GM19438 (cell line): ENCODE results near the gene PRPF40A.
A peak's percentile ranks its signal among the peaks of the same experiment; 100 is the strongest.

Source experiments
- ATAC-seq: cut with Tn5 transposase; IDR thresholded peaks from one replicate; pipeline ENCODE4 v1.9.1; 2021; ENCODE audit warnings: low read depth; ENCODE audit not compliant: unreplicated experiment

Gene PRPF40A

DNA sequence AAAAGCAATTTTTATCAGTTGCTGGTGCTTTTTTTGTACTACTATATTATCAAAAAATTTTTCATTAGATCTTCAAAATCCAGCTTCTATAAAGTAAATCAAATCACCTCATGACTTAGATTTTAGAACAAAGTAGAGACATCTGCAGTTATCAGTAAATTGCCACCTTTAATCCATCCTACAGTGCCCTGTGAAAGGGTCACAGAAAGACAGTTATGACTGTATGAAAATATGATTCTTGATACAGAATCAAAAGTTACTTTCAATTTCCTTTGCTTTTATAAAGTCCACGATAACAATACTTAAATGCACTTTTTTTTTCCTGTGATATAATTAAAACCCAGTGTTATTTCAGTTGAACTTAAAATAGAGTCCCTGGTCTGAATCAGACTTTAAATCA lies 61.4 kb downstream of the PRPF40A start:
- ATAC-seq: no peak

DNA sequence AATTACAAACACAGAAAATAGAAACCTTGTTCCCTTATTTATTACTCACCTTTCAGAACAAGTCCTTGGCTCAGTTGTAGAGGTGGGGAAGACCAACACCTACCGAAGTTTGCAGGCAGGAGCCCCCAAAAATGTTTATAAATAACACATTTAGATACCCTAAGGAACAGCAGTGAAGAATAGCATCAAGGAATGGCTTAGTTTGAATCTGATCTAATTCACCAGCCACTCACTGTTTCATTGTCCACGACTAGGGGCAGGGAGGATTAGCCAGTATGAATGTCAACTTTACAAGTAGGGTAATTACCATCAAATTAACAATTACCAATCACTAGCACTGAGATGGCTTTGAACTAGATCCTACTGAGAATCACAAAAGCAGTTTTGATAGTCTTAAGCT lies 65.4 kb downstream of the PRPF40A start:
- no peak for ATAC-seq

DNA sequence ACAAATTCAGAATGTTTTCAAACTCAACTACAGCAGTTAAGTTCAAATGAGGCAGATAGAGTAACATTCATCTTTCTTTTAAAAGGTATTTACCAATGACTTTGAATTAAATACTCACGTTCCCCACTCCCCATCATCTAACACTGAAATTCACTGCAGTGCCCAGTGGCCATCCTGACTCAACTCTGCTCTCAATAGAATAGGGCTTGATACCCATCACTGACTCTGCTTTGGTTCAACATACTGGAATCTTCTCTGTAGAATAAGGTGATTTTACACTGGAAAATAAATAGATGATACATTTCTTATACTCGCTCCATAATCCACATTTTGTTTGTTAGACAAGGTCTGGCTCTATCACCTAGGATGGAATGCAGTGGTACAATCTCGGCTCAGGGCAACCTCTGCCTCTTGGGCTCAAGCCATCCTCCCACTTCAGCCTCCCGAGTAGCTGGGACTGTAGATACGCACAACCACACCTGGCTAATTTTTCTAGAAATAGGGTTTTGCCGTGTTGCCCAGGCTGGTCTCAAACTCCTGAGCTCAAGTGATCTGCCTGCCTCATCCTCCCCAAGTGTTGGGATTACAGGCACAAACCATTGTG lies 66.4 kb downstream of the PRPF40A start:
- no peak for ATAC-seq

DNA sequence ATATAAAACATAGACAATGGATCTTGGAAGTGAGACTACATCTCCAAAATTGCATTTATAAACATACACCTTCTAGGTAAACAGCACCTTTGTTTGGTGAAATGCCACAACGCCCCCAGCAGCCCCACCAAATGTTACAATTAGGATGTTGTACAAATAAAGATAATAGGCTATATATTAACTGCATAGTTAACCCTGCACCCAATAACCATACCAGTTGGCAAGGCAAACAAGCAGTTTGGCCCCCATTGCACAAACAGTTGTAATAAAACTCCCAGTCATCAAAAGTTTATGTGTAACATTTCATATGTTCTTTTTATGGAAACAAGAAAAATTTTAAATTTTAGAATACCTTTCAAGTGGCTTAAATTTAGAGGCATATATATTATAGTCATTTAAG lies 67.3 kb downstream of the PRPF40A start:
- ATAC-seq: no peak

DNA sequence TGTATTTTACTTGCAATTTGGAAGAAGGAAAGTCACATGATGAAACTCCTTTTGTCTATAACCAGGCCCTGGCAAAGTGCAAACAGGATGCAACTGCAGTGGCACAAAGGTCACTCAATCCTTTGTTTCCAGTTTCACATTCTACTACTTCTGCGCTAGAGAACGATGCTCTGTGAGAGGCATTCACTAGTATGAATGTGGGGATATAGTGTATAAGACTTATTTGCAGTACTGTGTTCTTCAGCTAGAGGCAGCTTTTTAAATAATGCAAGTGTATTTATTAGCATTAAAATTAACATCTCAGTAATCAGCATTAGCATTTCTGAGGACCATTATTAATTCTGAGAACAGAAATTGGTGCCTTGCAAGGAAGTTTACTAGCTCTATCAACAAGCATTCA lies 68.9 kb downstream of the PRPF40A start:
- no peak for ATAC-seq

DNA sequence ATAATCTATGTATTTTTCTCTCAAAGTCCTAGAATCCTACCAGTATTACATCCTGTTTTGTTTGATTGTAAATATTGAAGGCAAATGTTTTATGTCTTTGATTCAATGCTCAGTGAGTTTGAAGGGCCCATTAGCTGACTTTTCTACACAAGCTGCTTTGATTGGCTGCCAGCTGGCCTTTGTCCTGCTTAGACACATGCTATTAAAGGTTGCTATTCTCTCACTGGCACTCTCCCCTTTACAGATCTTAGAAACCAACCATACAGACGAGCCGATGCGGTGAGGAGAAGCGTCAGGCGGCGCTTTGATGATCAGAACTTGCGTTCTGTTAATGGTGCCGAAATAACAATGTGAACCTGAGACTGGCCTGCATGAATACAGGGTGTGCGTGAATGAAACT lies 69.7 kb downstream of the PRPF40A start:
- ATAC-seq: no peak

DNA sequence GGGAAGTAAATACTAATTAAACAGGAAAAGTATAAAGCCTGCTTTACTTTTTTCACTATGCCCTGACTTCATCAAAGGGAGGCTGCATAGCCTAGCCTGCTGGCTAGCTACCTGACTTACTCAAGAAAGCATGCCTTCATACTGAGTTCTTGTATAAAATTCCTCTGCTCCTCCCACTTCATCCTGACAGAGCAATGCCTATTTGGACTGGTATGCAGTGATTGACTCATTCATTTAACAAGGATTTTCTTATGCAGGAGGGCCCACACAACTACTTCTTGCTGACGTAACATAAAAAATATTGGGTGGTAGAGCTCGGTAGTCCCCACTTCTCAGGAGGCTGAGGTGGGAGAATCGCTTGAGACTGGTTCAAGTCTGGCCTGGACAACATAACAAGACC lies 70.5 kb downstream of the PRPF40A start:
- no peak for ATAC-seq

DNA sequence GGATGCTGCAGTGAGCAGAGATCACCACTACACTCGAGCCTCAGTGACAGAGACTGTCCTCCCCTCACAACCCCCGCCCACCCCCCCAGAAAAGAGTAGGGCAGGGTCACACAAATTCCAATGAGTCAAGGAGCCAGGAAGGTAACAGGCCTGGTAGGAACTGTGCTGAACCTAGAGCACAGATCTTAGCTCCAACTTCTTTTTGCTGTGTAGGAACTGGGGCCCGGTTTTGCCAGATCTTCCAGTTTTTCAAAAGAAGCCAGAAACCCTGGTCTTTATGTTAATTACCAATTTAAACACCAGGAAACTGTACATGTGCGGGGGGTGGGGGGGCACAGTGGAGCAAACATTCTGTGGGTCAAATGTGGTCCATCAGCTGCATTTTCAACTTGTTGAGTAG lies 71.0 kb downstream of the PRPF40A start:
- no peak for ATAC-seq

DNA sequence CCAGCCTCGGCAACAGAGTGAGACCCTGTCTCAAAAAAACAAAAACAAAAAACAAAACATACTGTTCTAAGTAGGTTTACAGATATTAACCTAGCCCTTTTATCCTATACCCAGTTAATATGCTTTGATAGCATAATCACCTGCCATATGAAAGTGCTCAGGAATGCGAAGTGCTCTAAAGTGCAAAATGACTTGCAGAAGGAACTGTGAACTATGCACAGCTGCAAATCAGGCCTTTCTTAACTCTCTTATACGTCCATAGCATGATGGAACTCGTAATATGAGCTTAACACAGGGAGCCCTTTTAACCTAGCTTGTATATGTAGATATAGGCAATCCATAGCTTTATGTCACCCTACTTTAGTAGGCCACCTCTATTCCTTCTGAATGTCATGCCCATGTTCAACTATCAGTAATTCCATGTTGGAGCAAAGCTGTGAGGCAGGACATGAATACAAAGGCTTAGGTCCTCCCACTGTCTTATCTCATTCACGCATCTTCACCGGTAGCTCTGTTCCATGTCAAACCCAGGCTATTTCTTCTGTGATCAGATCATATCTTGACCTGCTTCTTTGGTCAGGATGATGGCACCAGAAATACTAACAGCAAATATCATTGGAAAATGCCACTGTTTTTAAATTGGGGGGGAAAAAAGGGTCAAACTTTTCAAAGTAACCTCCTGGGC lies 72.9 kb downstream of the PRPF40A start:
- no peak for ATAC-seq

DNA sequence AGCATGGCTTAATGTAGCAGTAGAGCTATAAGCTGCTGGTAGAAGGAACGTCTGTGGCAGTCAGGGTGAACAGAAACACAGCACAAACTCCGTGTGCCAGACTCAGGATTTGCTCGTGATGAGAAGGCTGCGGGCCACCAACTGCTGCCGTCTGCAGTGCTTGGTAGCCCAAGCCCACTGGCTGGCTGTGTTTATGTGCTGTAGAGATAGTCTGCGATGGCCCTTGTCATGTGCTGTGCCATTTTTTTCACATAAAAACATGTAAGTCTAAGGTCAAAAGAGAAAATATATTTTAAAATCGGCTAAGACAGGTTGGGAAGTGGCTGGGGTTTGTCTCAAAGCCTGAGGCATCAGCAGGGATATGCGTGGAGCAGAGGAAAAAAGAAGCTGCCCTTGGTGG lies 78.7 kb downstream of the PRPF40A start:
- no peak for ATAC-seq

DNA sequence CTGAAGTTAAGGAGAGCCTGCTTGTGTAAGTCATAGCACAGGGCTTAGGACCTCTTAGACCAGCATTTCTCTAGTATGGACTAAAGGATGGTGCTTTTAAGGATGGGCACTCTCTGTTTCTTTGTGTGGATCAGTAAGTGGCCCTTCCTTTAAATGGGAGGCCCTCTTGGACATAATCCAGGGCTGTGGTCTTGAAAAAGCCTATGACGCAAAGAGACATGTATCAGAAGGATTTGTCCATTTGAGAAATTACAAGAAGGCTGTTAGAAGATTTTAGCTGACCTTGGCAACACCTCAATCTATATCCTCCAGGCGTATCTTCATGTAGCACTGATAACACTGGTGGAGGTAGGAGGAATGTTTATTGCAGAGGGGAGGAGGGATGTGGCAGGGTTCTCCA lies 79.2 kb downstream of the PRPF40A start:
- no peak for ATAC-seq

DNA sequence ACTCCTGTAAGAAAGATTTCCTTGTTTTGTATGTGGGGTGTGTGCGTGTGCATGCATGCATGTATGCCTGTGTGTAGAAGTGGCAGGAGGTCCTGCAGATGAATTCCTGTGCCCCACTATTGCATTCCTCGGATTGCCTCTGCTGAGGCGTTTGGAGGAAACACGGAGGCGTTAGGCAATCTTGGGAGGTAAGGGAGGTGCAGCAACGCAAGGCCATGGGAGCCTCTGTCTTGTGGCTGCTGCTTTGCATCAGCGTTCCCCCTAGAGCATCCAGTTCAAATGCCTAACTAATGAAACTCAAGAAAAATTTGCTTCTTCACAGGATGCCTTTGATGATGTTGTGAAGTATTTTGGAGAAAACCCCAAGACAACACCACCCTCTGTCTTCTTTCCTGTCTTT lies 80.0 kb downstream of the PRPF40A start:
- ATAC-seq: no peak

DNA sequence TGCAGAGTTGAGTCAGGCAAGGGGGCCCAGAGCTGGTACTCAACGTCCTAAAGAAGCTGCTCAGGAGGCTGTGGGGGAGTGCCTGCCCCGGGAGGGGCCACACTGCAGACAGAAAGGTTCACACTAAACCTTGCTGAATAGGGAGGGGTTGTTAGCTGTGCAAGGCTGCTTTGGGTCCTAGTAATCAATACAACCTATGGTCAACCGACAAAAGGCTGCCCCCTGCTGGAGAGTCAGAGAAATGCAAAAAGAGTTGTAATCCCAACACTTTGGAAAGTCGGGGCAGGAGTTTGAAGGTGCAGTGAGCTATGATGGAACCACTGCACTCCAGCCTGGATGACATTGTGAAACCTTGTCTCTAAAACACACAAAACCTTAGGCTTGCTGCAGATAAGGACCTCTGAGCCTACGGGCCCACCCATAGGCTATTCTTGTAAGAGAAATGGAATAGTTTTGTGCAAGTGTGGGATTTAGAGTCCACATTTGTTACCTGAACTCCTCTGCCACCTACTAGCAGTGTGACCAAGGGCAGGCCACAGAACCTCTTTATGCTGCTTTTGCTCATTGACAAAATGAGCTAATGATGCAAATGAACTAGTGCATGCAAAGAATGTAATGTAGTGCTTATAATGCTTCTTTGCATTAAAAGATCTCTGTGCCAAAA lies 81.5 kb downstream of the PRPF40A start:
- ATAC-seq: peak; percentile 73

DNA sequence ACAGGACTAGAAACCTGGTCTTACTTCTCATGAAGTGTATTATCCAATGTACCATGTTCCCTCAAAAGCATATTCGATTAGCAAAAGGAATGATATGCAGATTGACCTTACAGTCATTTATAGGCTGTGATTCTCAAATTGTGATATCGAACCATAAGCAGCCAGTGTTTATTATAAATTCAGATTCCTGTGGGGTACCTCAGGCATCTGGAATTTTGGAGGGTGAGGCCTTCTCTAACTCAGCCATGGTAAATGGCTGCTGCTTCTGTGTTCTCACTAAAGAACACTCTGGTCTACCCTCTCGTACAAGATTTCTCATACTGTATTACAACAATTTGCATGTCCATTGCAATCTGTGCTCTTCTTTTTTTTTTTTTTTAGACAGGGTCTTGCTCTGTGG lies 84.5 kb downstream of the PRPF40A start:
- no peak for ATAC-seq

DNA sequence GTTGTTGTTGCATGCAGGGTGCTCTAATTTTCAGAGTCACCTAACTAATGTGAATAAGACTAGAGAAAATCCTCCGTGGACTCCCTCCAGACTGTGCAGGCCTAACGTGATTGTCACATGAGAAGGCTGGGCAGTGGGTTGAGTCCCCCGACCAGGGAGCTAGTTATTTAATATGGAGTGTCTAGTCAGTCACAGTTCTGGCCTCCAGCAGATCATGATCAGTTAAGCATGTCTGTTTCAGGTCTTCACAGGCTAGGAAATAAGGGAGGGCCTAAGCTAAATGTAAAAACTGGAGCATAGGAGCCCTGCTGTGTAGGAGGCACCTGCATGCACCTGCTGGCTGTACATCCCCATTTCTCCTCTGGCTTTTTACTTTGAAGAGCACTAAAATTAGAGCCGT lies 86.8 kb downstream of the PRPF40A start:
- ATAC-seq: no peak

DNA sequence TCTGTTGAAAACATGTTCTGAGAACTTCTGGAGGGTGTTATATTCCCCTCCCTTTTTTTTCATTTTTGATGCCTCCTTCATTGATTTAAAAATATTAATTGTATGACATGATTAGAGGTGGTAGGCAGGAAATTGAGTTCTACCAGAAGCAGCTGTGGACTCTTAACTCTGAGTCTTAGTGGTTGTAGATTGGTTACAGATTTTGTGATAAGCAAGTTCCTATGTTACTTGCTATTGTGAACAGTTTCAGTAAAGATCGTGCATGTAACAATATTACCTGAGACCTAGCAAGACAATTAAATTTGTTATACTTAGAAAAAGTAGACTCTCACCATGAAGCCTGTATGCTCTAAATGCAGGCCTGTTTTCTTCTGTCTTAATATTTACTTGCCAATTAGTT lies 88.1 kb downstream of the PRPF40A start:
- ATAC-seq: no peak

DNA sequence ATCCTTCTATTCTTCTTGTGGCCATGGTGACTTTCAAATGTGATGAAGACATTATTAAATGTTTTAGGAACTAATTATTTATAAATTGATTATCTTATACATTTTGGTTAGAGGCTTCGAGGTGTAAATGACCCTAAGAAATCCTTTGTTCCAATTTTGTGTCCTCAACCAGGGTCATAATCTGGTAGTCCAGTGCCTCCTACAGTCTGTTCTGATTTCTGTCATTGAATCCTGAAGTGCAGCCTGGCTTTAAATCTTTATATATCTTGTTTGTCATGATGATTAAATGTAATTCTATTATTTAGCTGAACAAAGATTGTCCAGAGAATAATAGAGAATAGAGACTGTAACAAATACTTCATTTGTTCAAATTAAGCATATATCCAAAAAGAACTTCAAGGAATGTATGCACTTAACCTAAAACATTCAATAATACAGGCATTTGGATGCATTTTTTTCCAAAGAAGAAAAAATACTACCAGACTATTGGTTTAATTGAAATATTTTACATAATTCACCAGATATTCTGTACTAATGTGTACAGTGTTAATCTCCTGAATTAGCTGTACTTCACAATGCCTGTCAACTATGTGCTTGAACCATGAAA lies 89.8 kb downstream of the PRPF40A start:
- ATAC-seq: no peak

DNA sequence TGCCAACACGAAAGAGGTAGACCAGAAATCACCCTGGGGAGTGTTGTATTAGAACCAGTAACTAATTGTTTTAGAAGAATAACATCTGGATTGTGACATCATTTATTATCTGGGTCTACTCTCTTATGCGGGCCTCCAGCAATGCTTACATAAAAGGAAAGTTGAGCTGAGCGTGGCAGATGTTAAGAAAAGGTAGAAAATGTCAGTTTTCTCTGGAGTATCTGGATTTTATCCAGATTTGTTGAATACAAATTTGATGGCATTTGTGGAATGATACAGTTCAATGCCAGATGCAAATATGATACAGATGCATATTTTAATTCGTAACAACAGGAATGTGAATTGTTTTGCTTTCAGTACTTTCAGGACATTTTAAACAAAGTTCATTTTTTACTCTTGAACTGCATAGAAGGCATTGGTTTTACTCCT lies 90.3 kb downstream of the PRPF40A start:
- no peak for ATAC-seq

DNA sequence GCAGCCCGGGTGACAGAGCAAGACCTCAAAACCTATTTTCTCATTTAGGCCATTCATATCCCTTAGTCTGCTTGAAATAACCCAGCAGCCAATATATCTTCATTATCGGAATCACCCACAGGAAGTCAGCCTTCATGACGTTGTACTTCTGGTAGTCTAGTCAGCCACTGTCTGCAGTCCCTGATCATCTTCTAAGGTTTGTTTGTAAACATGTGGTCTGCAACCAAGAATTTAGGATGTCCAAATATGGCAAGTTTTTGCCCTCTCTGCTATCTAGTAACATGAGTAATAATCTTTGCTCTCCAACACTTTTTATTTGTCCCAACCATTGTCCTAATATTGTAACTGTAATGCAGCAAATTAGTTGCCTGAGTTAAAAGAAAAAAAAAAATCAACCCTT lies 92.5 kb downstream of the PRPF40A start:
- no peak for ATAC-seq

DNA sequence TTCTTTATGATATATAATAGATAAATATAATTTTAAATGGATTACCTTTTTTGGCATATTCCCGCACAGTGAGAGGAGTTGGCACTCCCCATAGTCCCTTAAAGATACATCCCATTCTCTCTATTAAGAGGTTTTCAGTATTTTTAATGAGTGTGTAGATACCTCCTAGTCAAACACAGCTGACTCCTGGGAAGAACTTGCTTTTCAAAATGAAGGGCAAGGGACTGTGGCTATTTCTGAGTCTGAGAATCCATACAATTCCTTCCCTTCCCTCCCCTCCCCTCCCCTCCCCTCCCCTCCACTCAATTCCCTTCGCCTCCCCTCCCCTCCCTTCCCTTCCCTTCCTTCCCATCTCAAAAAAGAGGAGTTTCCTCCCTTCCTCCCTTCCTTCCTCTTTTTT lies 93.5 kb downstream of the PRPF40A start:
- ATAC-seq: no peak

DNA sequence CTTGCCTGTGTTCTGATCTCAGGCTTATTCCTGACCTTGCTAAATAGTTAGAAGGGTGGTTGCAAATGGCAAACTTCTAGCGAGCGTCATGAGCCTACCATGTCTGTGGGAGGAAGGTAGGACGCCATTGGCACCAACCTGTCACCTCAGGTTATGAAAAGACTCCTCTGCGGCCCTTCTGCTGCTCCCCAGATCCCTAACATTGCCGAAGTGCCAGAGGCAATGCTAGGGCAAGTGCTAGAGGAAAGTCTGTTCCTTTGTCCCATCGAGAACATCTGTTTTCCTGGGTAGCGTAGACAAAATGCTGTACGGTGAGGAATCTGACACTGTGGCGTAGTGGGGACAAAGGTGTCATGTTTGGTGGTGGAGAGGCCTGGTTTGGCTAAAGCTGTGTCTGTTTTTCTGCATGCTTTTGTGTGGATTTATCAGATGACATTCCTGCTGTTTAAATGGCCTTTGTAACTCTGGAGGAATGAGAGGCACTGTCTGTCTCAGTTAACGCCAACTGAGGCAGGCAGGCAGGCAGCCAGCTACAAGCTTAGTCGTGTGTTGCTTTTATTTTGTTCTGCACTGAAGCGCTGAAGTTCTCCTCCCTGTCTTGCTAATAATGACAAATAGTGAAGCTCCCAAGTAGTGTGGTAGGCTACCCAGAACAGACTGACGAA lies 94.1 kb downstream of the PRPF40A start:
- ATAC-seq: no peak
